ENCODE data around the gene ANP32B. TPM values are rescaled to one million over a fixed set of nuclear protein-coding genes. Genes with fewer than 3 reads are reported as not detected.

The ANP32B gene
- total and polyA plus RNA-seq, 2 experiments from 2014 or later, result 15.4 to 64.3 TPM

DNA sequence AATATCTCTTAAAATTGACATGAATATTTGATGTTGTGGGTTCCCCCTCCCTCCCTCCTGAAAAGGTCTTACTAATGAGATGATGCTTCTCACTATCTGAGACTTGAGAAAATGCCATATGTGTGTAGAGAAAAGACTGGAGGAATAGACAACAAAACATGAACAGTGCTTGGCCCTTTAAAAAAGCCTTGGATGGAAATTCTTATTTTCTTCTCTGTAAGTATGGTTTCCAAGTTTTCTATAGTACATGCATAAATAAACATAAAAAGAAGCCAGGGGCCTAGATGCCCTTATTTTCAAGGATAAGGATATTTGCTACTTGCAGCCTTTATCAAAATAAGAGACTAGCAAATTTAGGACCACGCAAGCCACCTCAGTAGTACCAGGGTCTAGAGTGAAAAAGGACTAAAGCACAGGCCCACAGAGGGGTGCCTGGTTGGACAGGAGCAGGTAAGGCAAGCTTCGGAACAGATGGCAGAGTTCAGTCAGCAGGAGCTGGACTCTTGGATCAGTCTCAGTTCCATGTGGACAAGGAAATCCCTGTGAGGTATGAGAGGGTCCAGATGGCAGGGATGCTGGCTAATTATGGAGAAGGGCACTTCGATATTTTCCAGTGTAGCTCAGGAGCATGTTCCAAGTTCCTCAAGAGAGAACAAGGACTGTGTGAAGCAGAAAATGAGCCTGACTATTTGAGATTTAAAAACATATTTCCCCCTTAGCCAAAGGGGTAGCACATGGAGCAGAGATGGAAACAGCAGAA lies 4.6 kb upstream of the ANP32B start:
- H3K79me2 ChIP-seq, result no peaks in the 10 kb centered on the region
- H3K9me3 ChIP-seq (ENCODE audit: low read depth), result no peaks in the 10 kb centered on the region
- H3K4me2 ChIP-seq, result no peak overlapping the region
- H2AFZ ChIP-seq, result no peak overlapping the region
- no peaks in the 10 kb centered on the region for H3K27me3 ChIP-seq
- no peaks in the 10 kb centered on the region for H3K9me2 ChIP-seq (replicated peaks; ENCODE audit: insufficient read depth)
- no peak overlapping the region for H3K27ac ChIP-seq
- TF ChIP-seq, protein P1, sequence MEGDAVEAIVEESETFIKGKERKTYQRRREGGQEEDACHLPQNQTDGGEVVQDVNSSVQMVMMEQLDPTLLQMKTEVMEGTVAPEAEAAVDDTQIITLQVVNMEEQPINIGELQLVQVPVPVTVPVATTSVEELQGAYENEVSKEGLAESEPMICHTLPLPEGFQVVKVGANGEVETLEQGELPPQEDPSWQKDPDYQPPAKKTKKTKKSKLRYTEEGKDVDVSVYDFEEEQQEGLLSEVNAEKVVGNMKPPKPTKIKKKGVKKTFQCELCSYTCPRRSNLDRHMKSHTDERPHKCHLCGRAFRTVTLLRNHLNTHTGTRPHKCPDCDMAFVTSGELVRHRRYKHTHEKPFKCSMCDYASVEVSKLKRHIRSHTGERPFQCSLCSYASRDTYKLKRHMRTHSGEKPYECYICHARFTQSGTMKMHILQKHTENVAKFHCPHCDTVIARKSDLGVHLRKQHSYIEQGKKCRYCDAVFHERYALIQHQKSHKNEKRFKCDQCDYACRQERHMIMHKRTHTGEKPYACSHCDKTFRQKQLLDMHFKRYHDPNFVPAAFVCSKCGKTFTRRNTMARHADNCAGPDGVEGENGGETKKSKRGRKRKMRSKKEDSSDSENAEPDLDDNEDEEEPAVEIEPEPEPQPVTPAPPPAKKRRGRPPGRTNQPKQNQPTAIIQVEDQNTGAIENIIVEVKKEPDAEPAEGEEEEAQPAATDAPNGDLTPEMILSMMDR (IDR thresholded peaks at IDR 0.05; ENCODE audit: poor library complexity), result no peak
- no peak for TF ChIP-seq EZH2phosphoT487 (IDR thresholded peaks at IDR 0.05; ENCODE audit: low read depth, severe bottlenecking, unreplicated experiment)
- TF ChIP-seq EZH2 (IDR thresholded peaks at IDR 0.05; ENCODE audit: borderline replicate concordance), result no peak
- H3K36me3 ChIP-seq (replicated peaks; ENCODE audit: insufficient read depth, low read depth), result no peaks in the 10 kb centered on the region
- H3K4me3 ChIP-seq, result no peak overlapping the region
- no peak for DNase-seq (ENCODE audit: low spot score)
- 87% methylated on average over 3 of the region's 3 CpGs for WGBS (ENCODE audit: low lambda C conversion rate, missing lambda C conversion rate)
- H3K4me1 ChIP-seq (ENCODE audit: insufficient read depth), result peaks cover 5% of the 10 kb centered on the region
- no peaks in the 10 kb centered on the region for H4K20me1 ChIP-seq (ENCODE audit: insufficient read depth, poor library complexity, severe bottlenecking)

DNA sequence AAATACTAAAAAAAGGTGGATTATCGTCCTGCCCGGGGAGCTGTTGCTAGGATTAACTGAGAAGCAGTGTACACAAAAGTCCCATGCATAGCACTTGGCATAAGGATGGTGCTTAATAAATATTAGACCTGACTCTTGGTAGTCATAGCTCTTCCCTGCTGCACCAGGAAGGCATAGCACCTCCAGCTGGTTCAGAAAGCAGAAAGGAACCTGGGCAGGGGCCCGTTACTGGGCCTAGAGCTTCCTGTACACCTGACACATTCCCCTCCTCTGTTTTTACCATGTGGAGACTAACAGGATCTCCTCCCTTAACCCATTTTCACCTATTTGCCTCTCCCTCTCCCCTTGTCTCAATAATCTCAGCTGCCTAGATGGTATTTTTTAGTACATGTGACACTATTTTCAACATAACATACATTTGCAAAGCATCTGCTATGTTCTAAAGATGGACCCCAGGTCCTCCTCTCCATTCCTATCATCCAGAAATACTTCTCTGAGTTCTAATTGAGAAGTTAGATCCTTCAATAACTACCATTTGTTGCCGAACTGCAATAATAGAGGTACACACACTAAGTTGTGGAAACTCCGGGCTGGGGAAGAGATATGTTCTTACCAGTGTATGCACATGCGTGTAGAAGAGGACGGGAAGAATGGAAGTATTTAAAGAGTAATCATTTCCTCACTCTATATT lies 3.2 kb upstream of the ANP32B start:
- 79% methylated on average over 7 of the region's 7 CpGs for WGBS (ENCODE audit: low lambda C conversion rate, missing lambda C conversion rate)
- Histone ChIP-seq H3K4me2 (no peak overlapping the region), H3K9me2 (replicated peaks; ENCODE audit: insufficient read depth) (no peaks in the 10 kb centered on the region), H3K9me3 (ENCODE audit: low read depth) (no peaks in the 10 kb centered on the region), H2AFZ (no peak overlapping the region), H3K36me3 (replicated peaks; ENCODE audit: insufficient read depth, low read depth) (no peaks in the 10 kb centered on the region), H3K27ac (no peak overlapping the region), H4K20me1 (ENCODE audit: insufficient read depth, poor library complexity, severe bottlenecking) (no peaks in the 10 kb centered on the region), H3K4me1 (ENCODE audit: insufficient read depth) (peaks cover 5% of the 10 kb centered on the region), H3K79me2 (peaks cover under 1% of the 10 kb centered on the region), H3K4me3 (no peak overlapping the region), H3K27me3 (no peaks in the 10 kb centered on the region)
- DNase-seq (ENCODE audit: low spot score), result no peak
- TF ChIP-seq, protein P1 (IDR thresholded peaks at IDR 0.05; ENCODE audit: poor library complexity), result no peak
- TF ChIP-seq EZH2phosphoT487 (IDR thresholded peaks at IDR 0.05; ENCODE audit: low read depth, severe bottlenecking, unreplicated experiment) (no peak), EZH2 (IDR thresholded peaks at IDR 0.05; ENCODE audit: borderline replicate concordance) (no peak)

DNA sequence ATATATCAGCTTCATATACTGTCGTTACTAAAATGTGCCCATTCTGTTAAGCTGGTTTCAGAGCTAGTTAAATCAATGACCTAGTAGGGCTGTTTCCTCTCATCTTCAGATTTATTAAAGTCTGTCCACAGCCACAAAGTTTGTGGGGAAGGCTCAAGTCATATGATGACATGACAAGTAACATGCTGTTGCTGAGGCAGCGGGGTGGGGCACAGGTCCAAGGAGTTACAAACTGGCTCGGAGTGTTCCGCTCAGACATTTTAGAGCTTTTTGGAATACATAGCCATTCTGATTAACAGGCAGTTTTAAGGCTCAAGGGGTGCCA lies 2.7 kb upstream of the ANP32B start:
- TF ChIP-seq, protein P1 (IDR thresholded peaks at IDR 0.05; ENCODE audit: poor library complexity), result no peak
- no peaks in the 10 kb centered on the region for H4K20me1 ChIP-seq (ENCODE audit: insufficient read depth, poor library complexity, severe bottlenecking)
- peak overlapping the region; percentile 98 for H3K4me2 ChIP-seq
- no peaks in the 10 kb centered on the region for H3K27me3 ChIP-seq
- whole genome bisulfite sequencing (ENCODE audit: low lambda C conversion rate, missing lambda C conversion rate), result 83% methylated on average over 4 of the region's 4 CpGs
- H3K27ac ChIP-seq, result no peak overlapping the region
- peaks cover 9% of the 10 kb centered on the region for H3K4me1 ChIP-seq (ENCODE audit: insufficient read depth)
- no peak for DNase-seq (ENCODE audit: low spot score)
- no peak overlapping the region for H3K4me3 ChIP-seq
- no peak overlapping the region for H2AFZ ChIP-seq
- H3K36me3 ChIP-seq (replicated peaks; ENCODE audit: insufficient read depth, low read depth), result no peaks in the 10 kb centered on the region
- H3K9me2 ChIP-seq (replicated peaks; ENCODE audit: insufficient read depth), result no peaks in the 10 kb centered on the region
- peaks cover 5% of the 10 kb centered on the region for H3K79me2 ChIP-seq
- H3K9me3 ChIP-seq (ENCODE audit: low read depth), result no peaks in the 10 kb centered on the region

All from hepatocyte (in vitro differentiated cells).